PC-9 (cell line): ENCODE measurements around the gene ADAMTS8.

ENCODE experiments used
- EZH2 ChIP-seq: fragments of 200-600 bp; sonication (generic); IDR thresholded peaks from 2 replicates; pipeline ENCODE4 v1.8.0; 2017; ENCODE audit warnings: antibody characterized with exemption, low read depth
- TF ChIP-seq, protein P1 (sequence below): fragments of 200-600 bp; sonication (generic); conservative IDR thresholded peaks from 2 replicates; pipeline ENCODE4 v1.6.1; 2017; ENCODE audit warnings: mixed run types, antibody characterized with exemption, mild to moderate bottlenecking, moderate library complexity

GRCh38 chr11:130359419-130359818, 69.0 kb downstream of the ADAMTS8 start:
- TF ChIP-seq, protein P1, sequence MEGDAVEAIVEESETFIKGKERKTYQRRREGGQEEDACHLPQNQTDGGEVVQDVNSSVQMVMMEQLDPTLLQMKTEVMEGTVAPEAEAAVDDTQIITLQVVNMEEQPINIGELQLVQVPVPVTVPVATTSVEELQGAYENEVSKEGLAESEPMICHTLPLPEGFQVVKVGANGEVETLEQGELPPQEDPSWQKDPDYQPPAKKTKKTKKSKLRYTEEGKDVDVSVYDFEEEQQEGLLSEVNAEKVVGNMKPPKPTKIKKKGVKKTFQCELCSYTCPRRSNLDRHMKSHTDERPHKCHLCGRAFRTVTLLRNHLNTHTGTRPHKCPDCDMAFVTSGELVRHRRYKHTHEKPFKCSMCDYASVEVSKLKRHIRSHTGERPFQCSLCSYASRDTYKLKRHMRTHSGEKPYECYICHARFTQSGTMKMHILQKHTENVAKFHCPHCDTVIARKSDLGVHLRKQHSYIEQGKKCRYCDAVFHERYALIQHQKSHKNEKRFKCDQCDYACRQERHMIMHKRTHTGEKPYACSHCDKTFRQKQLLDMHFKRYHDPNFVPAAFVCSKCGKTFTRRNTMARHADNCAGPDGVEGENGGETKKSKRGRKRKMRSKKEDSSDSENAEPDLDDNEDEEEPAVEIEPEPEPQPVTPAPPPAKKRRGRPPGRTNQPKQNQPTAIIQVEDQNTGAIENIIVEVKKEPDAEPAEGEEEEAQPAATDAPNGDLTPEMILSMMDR, result no peak
- TF ChIP-seq EZH2, result no peak
